ENCODE data around the gene MORN4.

MORN4 gene

DNA sequence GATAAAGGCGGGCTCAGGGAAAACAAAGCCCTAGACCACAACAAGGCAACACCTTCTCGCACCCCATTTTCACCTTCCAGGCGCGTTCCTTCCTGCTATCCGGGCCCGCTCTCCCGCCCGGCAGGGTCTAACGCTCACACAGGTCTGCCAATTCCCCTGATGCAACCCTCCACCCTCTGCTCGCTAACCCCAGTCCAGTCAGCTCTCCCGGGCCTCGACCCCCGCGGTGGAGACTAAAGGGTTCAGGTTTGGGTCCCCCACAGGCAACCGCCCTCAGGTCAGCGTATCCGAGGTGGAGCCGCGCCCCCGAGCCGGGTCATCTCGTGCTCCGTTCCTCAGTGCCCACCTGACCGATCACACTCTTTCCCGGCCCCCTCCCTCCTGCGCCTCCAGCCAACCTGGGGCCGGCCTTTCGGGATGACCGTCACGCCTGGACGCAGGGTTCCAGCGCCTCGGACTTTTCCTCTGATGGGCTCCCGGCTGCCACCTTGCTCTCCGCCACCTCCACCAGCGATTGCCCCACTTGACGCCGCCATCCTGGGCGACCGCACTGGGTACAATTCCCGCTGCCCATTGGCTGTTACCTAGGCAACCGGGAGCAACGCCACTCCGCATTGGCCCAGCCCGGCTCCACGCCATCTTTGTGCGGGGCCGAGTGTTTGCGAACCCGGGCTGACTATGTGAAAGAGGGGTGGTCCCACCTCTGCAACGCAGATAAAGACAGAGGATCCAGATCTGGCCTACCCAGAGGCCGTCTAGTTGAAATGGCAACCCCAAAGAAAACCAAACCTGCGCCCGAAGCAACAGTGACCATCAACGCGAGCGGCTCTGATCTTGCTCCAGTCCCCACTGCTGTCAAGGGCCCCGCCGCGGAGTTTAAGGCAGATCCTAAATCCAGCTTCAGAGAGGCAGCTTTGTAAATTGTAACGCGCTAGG, at the start of gene MORN4:
Gene MORN4 (minus strand): TSS at position 552 of the 936 bp plus-strand sequence. CDS start 13,847 bp downstream, outside the sequence.
- peak within 1 kb of the TSS; percentile 99 for H3K4me3 Mint-ChIP-seq
- peaks cover 16% of the 10 kb centered on the region for H3K4me1 Mint-ChIP-seq (ENCODE audit: low read depth)
- no peaks in the 10 kb centered on the region for H3K27me3 Mint-ChIP-seq
- DNase-seq, result peak; percentile 92
- H3K9me3 Mint-ChIP-seq, result no peaks in the 10 kb centered on the region
- H3K36me3 Mint-ChIP-seq (ENCODE audit: low read depth), result peaks cover 9% of the 10 kb centered on the region
- H3K27ac Mint-ChIP-seq, result peak within 1 kb of the TSS; percentile 94

DNA sequence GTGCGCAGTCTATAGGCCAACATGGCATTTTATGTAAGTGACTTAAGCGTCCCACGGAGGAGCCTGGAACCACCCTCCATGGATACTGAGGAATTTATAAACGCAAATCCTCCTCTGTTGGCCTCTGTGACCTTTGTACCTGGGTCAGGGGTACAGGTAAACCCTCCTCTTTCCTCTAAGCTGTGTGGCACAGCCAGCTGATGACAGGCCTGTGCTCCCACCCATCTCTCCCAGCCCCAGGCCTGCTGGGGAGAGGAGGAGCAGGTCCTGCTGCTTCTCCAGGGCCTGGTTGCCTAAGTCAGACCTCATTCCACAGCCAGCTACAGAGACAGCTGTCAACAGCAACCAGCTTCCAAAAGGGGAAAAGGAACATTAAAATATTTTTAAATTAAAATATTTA, 48.7 kb upstream of the MORN4 start:
- Mint-ChIP-seq H3K9me3 (no peaks in the 10 kb centered on the region), H3K4me1 (ENCODE audit: low read depth) (peaks cover 18% of the 10 kb centered on the region), H3K36me3 (ENCODE audit: low read depth) (no peaks in the 10 kb centered on the region), H3K27me3 (no peaks in the 10 kb centered on the region), H3K4me3 (no peak overlapping the region), H3K27ac (no peak overlapping the region)
- DNase-seq, result no peak

DNA sequence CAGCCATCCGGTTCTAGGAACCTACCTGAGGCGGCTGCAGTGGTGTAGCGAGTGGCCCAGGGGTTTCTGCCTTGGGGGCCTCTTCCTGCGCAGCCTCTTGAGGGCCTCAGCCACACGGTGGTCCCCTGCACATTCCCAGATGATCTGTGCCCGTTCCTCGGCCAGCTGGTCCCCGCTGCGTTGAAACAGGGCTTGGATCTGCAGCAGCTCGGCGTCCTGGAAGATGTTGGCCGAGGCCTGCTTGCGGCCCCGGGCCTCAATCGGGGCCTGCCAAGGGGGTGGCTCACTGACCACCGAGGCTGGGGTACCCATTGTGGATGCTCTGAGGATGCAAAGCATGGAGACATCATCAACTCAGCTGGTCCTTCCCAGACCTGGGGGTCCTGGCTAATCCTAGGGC, 46.3 kb upstream of the MORN4 start:
- H3K9me3 Mint-ChIP-seq, result no peaks in the 10 kb centered on the region

DNA sequence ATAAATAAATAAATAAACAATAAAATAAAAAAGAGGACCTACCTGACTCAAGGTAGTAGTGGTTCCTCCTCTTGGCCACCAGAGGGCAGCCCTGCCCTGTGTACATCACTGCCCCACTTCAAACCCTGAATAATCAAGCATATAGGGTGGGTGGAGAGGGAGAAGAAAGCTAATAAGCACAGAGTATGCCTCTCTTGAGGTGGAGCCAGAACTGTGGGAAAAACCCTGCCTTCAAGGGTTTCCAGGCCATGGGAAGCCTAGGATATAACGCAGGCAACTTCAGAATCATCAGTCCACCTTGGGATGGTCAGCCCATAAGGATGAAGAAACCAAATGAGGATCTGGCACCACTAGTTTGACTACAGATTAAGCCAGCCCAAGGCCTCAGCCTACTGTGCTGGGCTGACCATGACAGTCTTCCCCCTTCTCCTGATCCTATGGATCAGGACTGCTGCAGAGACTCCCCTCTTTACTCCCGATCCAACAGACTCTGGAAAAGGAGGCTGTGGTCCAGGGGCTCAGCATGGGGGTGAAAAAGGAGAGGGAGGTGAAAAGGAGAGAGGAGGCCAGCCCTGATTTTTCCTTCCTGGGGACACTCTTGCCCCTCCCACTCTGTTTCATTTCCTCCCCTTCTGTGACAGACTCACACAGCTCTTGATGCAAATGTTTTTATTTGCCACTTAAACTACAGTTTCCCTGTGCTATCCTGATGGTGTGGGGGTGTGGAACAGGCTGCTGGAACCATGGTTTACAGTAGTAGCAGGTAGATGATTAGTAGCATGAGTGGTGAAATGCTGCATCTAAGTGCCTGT, 43.7 kb upstream of the MORN4 start:
- Mint-ChIP-seq H3K27ac (no peak overlapping the region), H3K4me3 (no peak overlapping the region), H3K36me3 (ENCODE audit: low read depth) (peaks cover 40% of the 10 kb centered on the region), H3K4me1 (ENCODE audit: low read depth) (peaks cover 11% of the 10 kb centered on the region), H3K9me3 (no peaks in the 10 kb centered on the region), H3K27me3 (no peaks in the 10 kb centered on the region)
- DNase-seq, result peak; percentile 55

More for the DNA sequence above, 46.3 kb upstream of the MORN4 start:
- Mint-ChIP-seq H3K4me1 (ENCODE audit: low read depth) (peaks cover 4% of the 10 kb centered on the region), H3K4me3 (no peak overlapping the region), H3K36me3 (ENCODE audit: low read depth) (peaks cover 17% of the 10 kb centered on the region), H3K27me3 (no peaks in the 10 kb centered on the region), H3K27ac (no peak overlapping the region)
- DNase-seq, result no peak

DNA sequence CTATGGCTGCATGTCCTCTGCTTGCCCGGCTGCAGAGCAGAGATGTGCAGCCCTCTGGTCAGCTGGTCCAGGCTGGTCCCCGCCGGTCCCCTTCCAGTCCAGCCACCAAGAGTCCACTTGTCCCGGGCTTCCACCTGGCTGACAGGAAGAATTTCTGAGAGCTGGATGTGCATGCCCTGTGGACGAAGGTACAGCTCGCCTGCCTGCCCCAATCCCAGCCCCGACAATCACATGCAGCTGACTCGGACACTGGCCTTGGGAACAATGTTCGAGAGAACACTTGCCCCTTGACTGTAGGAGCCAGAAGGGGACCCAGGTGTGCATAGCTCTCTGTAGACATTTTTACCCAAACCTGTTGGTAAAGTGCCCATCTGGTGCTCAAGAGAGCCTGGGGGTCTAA, 41.9 kb upstream of the MORN4 start:
- peaks cover 51% of the 10 kb centered on the region for H3K36me3 Mint-ChIP-seq (ENCODE audit: low read depth)
- no peak overlapping the region for H3K4me3 Mint-ChIP-seq
- H3K9me3 Mint-ChIP-seq, result no peaks in the 10 kb centered on the region
- peaks cover 11% of the 10 kb centered on the region for H3K4me1 Mint-ChIP-seq (ENCODE audit: low read depth)
- no peak overlapping the region for H3K27ac Mint-ChIP-seq
- no peak for DNase-seq
- H3K27me3 Mint-ChIP-seq, result no peaks in the 10 kb centered on the region

DNA sequence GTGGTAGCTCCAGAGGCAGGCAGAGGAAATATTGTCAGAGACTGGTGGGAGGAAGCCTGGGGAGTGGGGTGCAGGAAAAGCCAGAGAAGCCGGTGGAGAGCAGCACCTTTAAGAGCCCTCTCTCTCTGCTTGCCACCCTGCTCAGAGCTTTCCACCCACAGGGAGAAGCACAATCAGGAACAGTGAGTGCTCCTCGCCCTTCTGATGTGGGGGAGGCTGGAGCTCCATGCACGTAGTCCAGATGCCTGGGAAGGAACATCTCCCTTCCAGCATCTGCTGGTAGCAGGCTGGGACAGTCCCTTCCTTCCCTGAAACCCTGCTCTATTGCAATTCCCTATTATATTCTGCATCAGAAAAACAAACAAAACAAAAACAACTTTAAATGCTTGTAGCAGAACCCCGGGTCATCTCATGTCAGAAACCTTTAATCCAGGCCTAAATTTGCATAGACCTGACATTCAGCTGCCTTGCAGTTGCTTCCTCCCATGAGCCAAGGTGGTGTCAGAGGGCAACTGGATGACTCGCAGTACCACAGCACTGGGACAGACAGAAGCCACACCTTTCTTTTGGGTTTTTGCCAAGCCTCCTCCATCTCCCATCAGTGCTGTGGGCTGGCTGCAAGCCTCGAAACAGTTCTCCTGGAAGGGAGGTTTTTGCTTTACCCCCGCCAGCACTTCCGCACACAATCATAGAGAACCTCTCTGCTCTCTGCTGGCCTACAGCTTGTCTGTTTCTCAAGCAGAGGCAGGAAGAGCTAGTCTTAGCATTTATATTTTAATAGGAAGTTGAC, 40.6 kb upstream of the MORN4 start:
- Mint-ChIP-seq H3K27ac (no peak overlapping the region), H3K9me3 (no peaks in the 10 kb centered on the region), H3K27me3 (no peaks in the 10 kb centered on the region), H3K36me3 (ENCODE audit: low read depth) (peaks cover 56% of the 10 kb centered on the region), H3K4me1 (ENCODE audit: low read depth) (peaks cover 11% of the 10 kb centered on the region), H3K4me3 (no peak overlapping the region)
- no peak for DNase-seq

DNA sequence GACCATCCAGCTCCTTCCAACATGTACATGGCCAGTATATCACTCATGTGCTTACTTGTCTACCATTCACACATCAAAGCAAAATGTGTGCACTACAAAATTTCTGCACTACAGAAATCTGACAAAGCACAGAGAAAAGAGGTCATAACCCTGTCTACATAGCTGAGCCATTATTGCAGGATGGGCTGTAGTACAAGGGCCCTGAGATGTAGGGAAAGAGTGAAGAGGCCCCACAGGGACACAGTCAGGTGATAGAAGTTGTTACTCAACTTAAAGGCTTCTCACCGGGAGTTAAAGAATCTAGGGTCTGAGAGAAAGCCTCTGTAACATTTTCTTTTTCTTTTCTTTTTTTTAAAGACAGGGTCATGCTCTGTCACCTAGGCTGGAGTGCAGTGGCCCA, 36.3 kb upstream of the MORN4 start:
- Mint-ChIP-seq H3K4me1 (ENCODE audit: low read depth) (peaks cover 7% of the 10 kb centered on the region), H3K4me3 (no peak overlapping the region), H3K36me3 (ENCODE audit: low read depth) (peaks cover 71% of the 10 kb centered on the region), H3K9me3 (no peaks in the 10 kb centered on the region), H3K27me3 (no peaks in the 10 kb centered on the region), H3K27ac (no peak overlapping the region)
- no peak for DNase-seq

DNA sequence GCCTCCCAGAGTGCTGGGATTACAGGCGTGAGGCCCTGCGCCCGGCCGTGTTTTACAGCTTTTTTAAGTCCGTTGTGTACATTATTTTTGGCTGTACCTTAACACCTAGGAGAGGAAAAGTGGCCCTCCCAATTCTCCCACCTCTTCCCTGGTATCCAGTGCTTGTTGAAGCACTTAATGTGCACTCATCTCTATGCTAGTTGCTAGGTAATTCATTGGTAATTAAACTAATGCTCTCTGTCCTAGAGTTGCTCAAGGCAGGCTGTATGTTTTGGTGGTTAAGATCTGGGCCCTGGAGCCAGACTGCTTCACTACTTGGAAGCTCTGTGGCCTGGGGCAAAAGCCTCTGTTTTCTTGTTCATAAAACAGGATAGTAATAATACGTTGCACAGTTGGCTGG, 34.2 kb upstream of the MORN4 start:
- Mint-ChIP-seq H3K4me3 (no peak overlapping the region), H3K27ac (no peak overlapping the region), H3K27me3 (no peaks in the 10 kb centered on the region), H3K36me3 (ENCODE audit: low read depth) (peaks cover 70% of the 10 kb centered on the region), H3K9me3 (no peaks in the 10 kb centered on the region), H3K4me1 (ENCODE audit: low read depth) (no peaks in the 10 kb centered on the region)
- DNase-seq, result no peak

DNA sequence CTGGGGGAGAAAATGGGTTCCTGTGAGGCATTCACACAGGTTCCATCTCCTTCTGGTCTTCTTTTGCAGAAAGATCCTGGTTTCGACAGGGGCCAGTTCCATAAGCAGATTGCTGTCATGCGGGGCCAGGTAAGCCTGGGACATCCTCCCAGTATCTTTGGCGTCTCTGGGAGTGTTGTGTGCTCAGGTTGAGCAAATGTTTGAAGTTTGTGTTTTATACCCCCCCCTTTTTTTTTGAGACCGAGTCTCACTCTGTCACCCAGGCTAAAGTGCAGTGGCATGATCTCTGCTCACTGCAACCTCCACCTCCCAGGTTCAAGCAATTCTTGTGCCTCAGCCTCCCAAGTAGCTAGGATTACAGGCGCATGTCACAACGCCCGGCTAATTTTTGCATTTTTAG, 33.7 kb upstream of the MORN4 start:
- no peak for DNase-seq
- Mint-ChIP-seq H3K4me3 (no peak overlapping the region), H3K9me3 (no peaks in the 10 kb centered on the region), H3K27me3 (no peaks in the 10 kb centered on the region), H3K36me3 (ENCODE audit: low read depth) (peaks cover 71% of the 10 kb centered on the region), H3K27ac (no peak overlapping the region), H3K4me1 (ENCODE audit: low read depth) (no peaks in the 10 kb centered on the region)

DNA sequence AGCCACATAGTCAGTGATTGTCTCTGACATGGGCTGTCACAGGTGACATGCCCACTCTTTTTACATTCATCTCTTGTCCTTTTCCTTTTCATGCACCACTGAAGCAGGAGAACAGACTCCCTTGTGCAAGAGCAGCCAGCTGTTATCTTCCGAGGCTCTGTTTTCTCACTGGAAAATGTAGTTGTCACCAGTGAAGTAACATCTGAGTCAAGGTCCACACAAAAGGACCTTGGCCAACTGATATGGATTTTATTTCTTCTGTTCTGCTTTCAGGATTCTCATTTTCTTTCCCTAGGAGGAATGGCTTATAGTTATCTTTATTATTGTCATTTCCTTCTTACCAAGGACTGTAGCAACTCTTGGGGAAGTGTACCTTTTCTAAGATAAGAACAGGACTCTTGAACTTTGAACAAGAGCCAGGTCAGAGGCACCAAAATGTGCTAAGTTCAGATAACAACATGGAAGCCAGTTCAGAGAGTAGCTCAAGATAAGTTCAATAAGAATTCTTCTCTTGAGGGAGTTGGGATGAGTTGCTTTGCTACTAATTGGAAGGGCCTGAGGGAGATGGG, 31.1 kb upstream of the MORN4 start:
- no peaks in the 10 kb centered on the region for H3K27me3 Mint-ChIP-seq
- no peak for DNase-seq
- H3K4me1 Mint-ChIP-seq (ENCODE audit: low read depth), result no peaks in the 10 kb centered on the region
- H3K9me3 Mint-ChIP-seq, result no peaks in the 10 kb centered on the region
- H3K27ac Mint-ChIP-seq, result no peak overlapping the region
- H3K36me3 Mint-ChIP-seq (ENCODE audit: low read depth), result peaks cover 75% of the 10 kb centered on the region
- H3K4me3 Mint-ChIP-seq, result no peak overlapping the region

DNA sequence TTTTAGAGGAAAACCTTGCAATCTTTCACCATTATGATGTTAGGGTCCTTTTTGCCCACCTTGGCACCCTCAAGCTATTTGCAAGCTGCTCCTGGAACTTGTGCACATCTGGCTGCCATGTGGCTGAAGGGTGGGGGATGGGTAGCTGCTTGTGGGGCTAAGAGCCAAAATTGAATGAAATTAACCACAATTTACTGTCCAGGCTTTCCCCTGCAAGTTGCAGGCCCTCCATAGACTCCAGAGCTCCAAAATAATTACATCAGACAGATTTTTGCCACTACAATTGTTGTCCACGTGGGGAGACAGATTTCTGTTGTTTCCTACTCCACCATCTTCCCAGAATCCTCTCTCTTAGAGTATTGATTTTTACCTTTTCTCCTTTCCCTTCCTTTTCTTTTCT, 26.3 kb upstream of the MORN4 start:
- Mint-ChIP-seq H3K36me3 (ENCODE audit: low read depth) (peaks cover 86% of the 10 kb centered on the region), H3K27ac (no peak overlapping the region), H3K9me3 (no peaks in the 10 kb centered on the region), H3K4me1 (ENCODE audit: low read depth) (no peaks in the 10 kb centered on the region), H3K27me3 (no peaks in the 10 kb centered on the region), H3K4me3 (no peak overlapping the region)
- DNase-seq, result no peak

DNA sequence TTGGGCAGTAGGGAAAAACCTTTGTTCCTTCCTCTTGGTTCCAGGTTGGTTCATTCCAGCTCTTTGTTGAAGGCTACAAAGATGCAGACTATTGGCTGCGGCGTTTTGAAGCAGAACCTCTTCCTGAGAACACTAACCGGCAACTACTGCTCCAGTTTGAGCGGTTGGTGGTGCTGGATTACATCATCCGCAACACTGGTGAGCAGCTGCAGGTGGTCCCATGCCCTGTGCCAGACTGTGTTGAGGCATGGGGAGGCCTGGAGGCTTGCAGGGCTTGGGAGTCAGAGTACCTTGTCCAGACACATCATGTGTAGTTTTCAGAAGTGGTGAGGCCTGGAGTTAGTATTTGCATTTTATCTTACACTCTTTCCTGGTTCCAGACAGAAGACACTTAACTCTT, 23.5 kb upstream of the MORN4 start:
- Mint-ChIP-seq H3K4me3 (no peak overlapping the region), H3K9me3 (no peaks in the 10 kb centered on the region), H3K4me1 (ENCODE audit: low read depth) (peaks cover 4% of the 10 kb centered on the region), H3K36me3 (ENCODE audit: low read depth) (peaks cover 84% of the 10 kb centered on the region), H3K27me3 (no peaks in the 10 kb centered on the region), H3K27ac (no peak overlapping the region)
- no peak for DNase-seq

DNA sequence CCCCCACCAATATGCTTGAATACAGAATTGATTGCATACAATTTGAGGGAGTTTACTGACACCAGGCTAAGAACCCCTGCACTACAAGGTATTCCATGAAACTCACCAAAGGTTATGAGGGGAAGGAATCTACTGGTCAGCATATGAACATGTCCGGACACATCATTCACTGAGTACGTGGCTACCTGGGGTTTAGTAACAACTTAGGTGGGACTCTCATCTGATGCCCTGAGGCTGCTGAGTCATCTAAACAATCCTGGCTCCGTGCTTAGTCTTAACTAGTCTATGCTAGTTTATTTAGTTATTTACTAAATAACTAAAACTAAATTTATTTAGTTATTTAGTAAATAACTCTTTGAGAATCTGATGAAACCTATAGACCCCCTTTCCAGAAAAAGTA, 18.5 kb upstream of the MORN4 start:
- Mint-ChIP-seq H3K9me3 (no peaks in the 10 kb centered on the region), H3K4me3 (no peak overlapping the region), H3K27ac (no peak overlapping the region), H3K27me3 (no peaks in the 10 kb centered on the region), H3K36me3 (ENCODE audit: low read depth) (peaks cover 65% of the 10 kb centered on the region), H3K4me1 (ENCODE audit: low read depth) (peaks cover 23% of the 10 kb centered on the region)
- DNase-seq, result no peak

DNA sequence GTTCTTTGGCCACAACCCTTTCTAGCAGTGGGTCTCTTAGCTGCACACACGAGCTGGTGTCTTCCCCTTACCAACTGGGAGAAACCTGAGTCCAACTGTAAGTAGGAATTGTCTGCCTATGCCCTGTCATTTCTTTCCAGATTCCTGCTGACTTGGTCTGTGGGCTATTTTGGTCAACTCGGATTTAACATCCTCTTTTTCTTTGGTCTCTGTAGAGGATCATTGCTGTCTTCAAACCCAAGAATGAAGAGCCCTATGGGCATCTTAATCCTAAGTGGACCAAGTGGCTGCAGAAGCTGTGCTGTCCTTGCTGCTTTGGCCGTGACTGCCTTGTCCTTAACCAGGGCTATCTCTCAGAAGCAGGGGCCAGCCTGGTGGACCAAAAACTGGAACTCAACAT, 17.4 kb upstream of the MORN4 start:
- no peaks in the 10 kb centered on the region for H3K9me3 Mint-ChIP-seq
- no peaks in the 10 kb centered on the region for H3K27me3 Mint-ChIP-seq
- no peak overlapping the region for H3K4me3 Mint-ChIP-seq
- peaks cover 60% of the 10 kb centered on the region for H3K36me3 Mint-ChIP-seq (ENCODE audit: low read depth)
- no peak for DNase-seq
- H3K27ac Mint-ChIP-seq, result no peak overlapping the region
- H3K4me1 Mint-ChIP-seq (ENCODE audit: low read depth), result peaks cover 23% of the 10 kb centered on the region

Measured in activated T-cell treated with anti-CD3 and anti-CD28 coated beads, Interleukin-2, amount 50 U/mL, for 24 hours (primary cell).